Astrocyte of the spinal cord (primary cell): ENCODE measurements around the gene GLIS1.
A peak's percentile ranks its signal among the peaks of the same experiment; 100 is the strongest.

ENCODE experiments used
- DNase-seq: peaks from one replicate; pipeline ENCODE4 v3.0.0; 2011; ENCODE audit warnings: low read depth, low spot score
- H3K4me3 ChIP-seq: 2 replicates; pipeline ENCODE4 v1.5.1; 2011; ENCODE audit warnings: low read depth, mild to moderate bottlenecking, low read length, moderate library complexity
- CTCF ChIP-seq: IDR thresholded peaks from 2 replicates; pipeline ENCODE4 v1.5.1; 2012; ENCODE audit warnings: low read depth, mild to moderate bottlenecking, low read length, inconsistent platforms
- in situ Hi-C: cut with HindIII; loops from 2 replicates; pipeline ENCODE4 v1.10.0; 2017; ENCODE audit warnings: low sequenced_read_pairs

The GLIS1 gene

GRCh38 chr1:53475664-53476063 is 263.3 kb downstream of the GLIS1 start:
- DNase-seq = no peak
- TF ChIP-seq CTCF = no peak
- in situ Hi-C loops = no loop called here
- no peak overlapping the region for H3K4me3 ChIP-seq

GRCh38 chr1:53473463-53473862 is 265.5 kb downstream of the GLIS1 start:
- in situ Hi-C loops = no loop called here
- no peak overlapping the region for H3K4me3 ChIP-seq
- peak; percentile 56 for TF ChIP-seq CTCF
- peak; percentile 12 for DNase-seq

- DNase-seq = no peak
- in situ Hi-C loops = no loop called here
- H3K4me3 ChIP-seq = no peak overlapping the region
- TF ChIP-seq CTCF = no peak
Measured at GRCh38 chr1:53471000-53471399, 268.0 kb downstream of the GLIS1 start.

GRCh38 chr1:53470584-53470983 is 268.4 kb downstream of the GLIS1 start:
- in situ Hi-C loops = no loop called here
- no peak for DNase-seq
- no peak overlapping the region for H3K4me3 ChIP-seq
- TF ChIP-seq CTCF = no peak

GRCh38 chr1:53470155-53470554 is 268.8 kb downstream of the GLIS1 start:
- peak; percentile 79 for TF ChIP-seq CTCF
- DNase-seq = peak; percentile 78
- H3K4me3 ChIP-seq = no peak overlapping the region
- in situ Hi-C loops = no loop called here

- no peak overlapping the region for H3K4me3 ChIP-seq
- in situ Hi-C loops = no loop called here
- TF ChIP-seq CTCF = peak; percentile 12
- DNase-seq = no peak
Measured at GRCh38 chr1:53469373-53469772, 269.6 kb downstream of the GLIS1 start.

- in situ Hi-C loops = no loop called here
- no peak for DNase-seq
- no peak overlapping the region for H3K4me3 ChIP-seq
- no peak for TF ChIP-seq CTCF
Measured at GRCh38 chr1:53468374-53468773, 270.6 kb downstream of the GLIS1 start.
